Astrocyte (in vitro differentiated cells and primary cell): ENCODE measurements around the gene RTL1.

Experiments
- CTCF ChIP-seq: IDR thresholded peaks from 2 replicates; pipeline ENCODE4 v1.5.1; 2011; ENCODE audit warnings: low read depth, mild to moderate bottlenecking, inconsistent platforms, low read length, moderate library complexity; ENCODE audit not compliant: insufficient read depth
- EZH2 ChIP-seq: IDR thresholded peaks from 2 replicates; pipeline ENCODE4 v1.6.1; 2012; ENCODE audit warnings: mild to moderate bottlenecking, low read length, inconsistent platforms; ENCODE audit not compliant: insufficient read depth

GRCh38 chr14:100880271-100881101, 23.0 kb downstream of the RTL1 start:
- TF ChIP-seq CTCF (no peak), EZH2 (no peak)
